ENCODE data around the gene PIGV.
A peak's percentile ranks its signal among the peaks of the same experiment; 100 is the strongest.

Gene PIGV

DNA sequence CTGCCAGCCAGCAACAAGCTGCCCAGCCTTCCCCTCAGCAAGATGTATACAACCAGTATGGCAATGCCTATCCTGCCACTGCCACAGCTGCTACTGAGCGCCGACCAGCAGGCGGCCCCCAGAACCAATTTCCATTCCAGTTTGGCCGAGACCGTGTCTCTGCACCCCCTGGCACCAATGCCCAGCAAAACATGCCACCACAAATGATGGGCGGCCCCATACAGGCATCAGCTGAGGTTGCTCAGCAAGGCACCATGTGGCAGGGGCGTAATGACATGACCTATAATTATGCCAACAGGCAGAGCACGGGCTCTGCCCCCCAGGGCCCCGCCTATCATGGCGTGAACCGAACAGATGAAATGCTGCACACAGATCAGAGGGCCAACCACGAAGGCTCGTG is 13.3 kb upstream of the PIGV start:
- no peak for DNase-seq (ENCODE audit: low read depth)

DNA sequence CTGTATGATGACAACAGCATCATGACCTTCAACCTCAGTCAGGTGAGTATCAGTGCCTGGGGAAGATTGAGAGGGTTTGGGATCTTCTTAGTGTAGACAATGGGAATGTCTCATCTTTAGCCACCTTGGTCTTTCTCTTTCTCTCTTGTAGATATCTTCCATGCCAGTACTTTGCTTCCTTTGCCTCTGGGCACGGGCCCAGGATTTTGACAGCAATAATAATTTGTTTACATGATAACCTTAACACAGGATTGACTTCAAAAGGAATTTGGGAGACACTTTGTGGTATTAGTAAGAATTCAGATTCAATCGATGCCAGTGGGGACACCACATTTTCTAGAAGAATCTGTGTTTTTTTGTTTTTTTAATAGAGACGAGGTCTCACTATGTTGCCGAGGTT is 12.1 kb upstream of the PIGV start:
- no peak for DNase-seq (ENCODE audit: low read depth)

DNA sequence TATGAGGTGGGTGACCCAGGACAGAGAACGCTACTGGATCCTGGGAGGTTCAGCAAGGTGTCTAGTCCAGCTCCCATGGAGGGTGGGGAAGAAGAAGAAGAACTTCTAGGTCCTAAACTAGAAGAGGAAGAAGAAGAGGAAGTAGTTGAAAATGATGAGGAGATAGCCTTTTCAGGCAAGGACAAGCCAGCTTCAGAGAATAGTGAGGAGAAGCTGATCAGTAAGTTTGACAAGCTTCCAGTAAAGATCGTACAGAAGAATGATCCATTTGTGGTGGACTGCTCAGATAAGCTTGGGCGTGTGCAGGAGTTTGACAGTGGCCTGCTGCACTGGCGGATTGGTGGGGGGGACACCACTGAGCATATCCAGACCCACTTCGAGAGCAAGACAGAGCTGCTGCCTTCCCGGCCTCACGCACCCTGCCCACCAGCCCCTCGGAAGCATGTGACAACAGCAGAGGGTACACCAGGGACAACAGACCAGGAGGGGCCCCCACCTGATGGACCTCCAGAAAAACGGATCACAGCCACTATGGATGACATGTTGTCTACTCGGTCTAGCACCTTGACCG is 8.6 kb upstream of the PIGV start:
- no peak for DNase-seq (ENCODE audit: low read depth)

DNA sequence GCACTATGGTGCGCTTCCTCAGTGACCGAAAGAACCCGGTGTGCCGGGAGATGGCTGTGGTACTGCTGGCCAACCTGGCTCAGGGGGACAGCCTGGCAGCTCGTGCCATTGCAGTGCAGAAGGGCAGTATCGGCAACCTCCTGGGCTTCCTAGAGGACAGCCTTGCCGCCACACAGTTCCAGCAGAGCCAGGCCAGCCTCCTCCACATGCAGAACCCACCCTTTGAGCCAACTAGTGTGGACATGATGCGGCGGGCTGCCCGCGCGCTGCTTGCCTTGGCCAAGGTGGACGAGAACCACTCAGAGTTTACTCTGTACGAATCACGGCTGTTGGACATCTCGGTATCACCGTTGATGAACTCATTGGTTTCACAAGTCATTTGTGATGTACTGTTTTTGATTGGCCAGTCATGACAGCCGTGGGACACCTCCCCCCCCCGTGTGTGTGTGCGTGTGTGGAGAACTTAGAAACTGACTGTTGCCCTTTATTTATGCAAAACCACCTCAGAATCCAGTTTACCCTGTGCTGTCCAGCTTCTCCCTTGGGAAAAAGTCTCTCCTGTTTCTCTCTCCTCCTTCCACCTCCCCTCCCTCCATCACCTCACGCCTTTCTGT is 7.3 kb upstream of the PIGV start:
- DNase-seq (ENCODE audit: low read depth) = no peak

DNA sequence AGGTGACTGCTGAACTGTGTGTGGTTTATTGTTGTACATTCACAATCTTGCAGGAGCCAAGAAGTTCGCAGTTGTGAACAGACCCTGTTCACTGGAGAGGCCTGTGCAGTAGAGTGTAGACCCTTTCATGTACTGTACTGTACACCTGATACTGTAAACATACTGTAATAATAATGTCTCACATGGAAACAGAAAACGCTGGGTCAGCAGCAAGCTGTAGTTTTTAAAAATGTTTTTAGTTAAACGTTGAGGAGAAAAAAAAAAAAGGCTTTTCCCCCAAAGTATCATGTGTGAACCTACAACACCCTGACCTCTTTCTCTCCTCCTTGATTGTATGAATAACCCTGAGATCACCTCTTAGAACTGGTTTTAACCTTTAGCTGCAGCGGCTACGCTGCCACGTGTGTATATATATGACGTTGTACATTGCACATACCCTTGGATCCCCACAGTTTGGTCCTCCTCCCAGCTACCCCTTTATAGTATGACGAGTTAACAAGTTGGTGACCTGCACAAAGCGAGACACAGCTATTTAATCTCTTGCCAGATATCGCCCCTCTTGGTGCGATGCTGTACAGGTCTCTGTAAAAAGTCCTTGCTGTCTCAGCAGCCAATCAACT is 6.4 kb upstream of the PIGV start:
- DNase-seq (ENCODE audit: low read depth) = no peak

DNA sequence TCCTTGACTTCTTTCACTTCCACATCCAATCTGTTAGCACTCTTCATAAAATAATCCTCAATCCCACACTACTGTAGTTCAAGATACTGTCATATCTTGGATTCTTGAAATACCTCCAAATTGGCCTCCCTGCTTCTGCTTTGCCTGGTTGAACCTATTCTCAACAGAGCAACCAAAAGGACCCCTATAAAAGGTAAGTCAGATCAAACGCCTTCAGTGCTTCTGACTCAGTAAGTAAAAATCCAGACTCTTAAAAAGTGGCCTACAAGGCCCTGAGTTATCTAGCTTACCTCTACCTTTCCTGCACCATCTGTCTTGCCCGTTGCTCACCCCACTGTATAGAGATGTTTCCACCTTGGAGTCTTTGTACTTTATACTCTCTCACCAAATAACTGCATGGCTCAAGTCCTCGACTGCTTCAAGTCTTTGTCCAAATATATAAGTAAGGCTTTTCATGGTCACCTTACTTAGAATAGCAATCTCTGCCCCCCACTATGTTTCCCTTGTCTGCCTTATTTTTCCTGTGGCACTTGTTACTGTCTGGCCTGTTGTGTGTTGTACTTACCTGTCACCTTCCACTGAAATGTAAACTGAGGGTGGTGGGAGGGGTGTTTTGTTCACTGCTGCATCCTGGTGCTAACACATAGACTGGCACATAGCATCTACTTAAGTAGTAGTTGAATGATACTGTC is 5.1 kb upstream of the PIGV start:
- no peak for DNase-seq (ENCODE audit: low read depth)

DNA sequence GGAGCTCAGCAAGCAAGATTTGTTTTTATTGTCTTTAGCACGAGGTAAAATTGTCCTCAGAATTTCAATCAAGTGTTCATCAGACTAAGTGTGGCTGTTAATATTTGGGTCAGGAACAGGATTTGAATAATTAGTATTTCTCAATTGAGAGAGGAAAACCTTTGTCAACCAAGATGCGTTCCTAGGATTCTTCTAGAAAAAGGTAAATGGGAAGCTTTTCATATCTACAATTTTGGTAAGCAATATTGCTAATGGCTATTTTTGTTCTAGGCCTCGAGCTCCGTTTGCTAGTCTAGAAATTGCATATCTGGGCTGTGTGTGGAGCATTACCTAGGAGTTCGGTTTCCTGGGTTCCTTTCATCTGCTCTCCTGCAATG is 4.1 kb upstream of the PIGV start:
- no peak for DNase-seq (ENCODE audit: low read depth)

DNA sequence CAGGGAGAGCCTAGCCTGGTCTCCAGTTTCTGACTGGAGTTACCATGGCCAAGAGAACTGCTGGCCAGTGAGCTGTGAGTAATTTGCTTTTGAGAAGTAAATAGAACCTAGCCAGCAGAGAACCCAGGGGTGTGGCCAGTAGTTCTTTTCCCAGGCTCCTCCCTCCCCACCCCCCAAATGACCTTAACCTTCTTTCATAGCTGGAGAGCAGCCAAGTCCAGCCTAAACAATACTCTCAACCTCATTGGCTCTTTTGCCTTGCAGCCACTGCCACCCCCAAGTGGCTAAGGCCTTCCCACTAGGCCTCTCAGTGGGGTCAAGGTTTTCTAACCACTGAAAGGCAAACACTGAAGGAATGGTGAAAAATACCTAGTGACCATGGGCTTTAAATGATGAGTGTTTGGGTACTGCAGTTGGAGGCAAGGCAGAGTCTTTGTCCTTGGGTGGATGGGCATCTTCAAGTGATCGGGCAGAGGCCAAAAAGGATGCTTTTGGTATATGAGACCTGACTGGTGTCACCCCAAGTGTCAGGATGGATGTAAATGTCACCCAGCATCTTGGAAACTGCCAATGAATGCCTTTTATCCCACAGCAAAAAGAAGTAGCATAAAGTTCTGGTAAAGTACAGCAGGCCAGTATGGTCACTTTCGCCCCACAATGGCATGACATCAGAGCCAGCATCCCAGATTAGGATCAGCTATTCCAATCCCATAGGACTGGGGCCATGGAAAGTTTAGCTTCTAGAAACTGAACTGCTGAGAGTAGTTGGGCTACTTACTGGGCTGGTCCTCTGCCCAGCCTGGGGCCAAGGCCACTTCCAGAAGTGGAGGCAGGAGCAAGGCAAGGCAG is 3.5 kb upstream of the PIGV start:
- DNase-seq (ENCODE audit: low read depth) = peak; percentile 51

DNA sequence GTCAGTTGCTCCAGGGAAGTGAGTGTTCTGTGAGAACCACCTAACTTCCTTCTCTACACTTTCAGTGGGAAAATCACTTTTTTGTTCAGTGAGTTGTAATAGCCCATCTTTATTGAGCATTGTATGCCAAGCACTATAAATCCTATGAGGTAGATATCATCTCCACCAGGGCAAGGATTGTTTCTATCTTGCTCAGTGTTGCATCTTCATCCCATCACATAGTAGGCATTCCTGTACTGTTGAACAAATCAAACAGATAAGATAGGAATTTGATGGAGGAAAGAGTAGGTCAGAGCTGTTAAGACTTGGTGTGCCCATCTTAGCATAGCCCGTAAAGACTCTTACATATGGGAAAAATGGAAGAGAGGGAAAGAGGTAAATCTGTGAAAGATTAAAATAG is 2.9 kb upstream of the PIGV start:
- no peak for DNase-seq (ENCODE audit: low read depth)

DNA sequence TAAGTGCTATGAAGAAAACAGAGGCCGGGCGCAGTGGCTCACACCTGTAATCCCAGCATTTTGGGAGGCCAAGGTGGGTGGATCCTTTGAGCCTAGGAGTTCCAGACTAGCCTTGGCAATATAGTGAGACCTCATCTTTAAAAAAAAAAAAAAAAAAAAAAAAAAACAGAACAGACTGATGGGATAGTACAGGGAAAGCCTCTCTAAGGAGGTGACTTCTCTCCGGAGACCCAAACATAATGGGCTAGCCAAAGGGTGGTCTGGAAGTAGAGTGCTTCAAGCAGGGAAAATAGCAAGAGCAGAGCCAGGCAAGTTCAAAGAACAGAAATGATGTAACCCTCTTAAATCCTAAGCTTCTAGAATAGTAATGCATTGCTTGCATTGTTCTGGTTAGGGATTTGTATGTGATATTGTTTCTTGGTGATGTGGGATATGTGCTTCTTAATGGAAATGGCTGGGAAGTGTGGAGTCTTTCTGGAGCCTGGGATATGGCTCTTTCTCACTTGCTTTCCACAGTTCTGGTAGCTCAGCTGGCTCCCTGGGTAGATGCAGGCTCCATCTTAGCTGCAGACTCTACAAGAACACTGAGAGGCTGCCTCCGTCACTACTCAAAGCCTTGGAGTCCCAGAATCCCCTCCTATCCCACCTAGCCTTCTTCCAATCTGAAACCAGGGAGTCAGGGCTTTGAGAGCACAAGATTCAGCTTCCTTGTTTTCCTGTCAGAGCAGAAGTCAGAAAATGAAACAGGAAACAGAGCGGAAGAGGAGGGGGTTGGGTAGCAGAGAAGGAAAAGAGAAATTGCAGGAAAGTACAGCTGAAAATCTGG is 1.9 kb upstream of the PIGV start:
- no peak for DNase-seq (ENCODE audit: low read depth)

DNA sequence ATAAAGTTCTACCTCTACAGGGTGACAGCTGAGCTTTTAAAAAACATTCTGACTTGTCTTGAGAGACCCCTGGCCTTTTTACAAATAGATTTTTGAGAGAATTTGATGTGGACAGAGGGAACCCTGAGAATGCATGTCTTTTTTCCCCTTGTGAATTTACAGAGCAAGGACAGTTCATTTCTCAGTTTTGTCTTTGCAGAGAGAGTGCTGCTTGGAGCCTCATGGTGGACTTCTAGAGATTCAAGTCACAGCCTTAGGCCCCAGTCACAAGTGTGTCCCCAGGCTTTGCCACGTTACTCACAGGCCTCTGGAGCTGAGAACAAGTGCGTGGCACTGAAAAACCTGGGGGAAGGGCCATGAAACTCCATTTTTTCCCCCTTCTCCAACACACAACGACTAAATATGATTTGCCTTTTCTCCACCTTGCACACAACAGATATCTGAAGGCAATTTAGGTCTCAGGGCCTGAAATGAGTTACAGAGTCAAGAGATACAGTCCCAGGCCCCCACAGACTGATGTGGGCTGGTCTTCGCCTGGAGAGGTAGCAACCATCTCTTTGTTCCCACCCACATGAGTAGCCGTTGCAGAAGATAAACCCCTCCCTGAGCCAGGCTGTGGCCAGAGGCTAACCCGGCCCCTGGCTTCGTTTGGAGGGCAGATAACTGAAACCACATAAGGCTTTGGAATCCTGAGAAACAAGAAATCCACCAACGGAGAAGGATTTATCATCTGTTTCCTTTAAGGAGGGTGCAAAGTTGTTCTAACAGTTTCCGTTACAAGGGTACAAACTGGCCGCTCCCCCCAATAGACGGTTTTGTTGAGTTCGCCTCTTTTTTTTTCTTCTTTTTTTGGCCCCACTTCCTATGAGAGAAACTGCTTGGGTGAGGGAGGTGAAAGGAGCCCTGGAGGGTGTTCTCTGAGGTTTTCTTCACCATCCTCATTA is 1.0 kb upstream of the PIGV start:
- DNase-seq (ENCODE audit: low read depth) = peak; percentile 86

DNA sequence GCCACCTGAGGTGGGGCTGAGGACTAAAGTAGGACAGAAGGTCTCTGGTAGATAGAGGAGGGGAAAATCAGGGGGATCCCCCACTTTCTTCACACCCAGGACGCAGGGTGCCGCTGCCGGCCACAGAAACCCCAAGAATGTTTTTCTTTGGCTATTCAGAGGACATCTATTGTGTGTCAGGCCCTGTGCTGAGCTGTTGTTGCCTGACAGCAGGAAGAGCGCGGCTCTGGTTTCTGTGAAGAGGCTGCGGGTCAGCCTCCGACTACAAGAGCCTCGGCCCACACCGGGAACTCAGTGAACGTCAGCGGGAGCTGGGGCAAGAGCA is 407 bp upstream of the PIGV start:
- peak; percentile 66 for DNase-seq (ENCODE audit: low read depth)

DNA sequence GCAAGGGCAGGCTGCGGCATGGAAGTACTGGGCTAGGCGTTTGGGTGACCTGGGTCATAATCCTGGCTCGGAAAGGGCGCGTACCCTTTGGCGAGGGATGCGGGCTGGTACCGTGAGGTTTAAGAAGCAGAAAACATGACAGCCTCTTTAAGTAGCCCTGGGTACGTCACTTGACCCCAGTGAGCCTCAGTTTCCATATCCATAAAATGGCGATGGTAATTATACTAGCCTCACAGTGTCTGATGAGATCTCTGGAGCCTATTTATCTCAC is 700 bp downstream of the PIGV start:
- DNase-seq (ENCODE audit: low read depth) = no peak

DNA sequence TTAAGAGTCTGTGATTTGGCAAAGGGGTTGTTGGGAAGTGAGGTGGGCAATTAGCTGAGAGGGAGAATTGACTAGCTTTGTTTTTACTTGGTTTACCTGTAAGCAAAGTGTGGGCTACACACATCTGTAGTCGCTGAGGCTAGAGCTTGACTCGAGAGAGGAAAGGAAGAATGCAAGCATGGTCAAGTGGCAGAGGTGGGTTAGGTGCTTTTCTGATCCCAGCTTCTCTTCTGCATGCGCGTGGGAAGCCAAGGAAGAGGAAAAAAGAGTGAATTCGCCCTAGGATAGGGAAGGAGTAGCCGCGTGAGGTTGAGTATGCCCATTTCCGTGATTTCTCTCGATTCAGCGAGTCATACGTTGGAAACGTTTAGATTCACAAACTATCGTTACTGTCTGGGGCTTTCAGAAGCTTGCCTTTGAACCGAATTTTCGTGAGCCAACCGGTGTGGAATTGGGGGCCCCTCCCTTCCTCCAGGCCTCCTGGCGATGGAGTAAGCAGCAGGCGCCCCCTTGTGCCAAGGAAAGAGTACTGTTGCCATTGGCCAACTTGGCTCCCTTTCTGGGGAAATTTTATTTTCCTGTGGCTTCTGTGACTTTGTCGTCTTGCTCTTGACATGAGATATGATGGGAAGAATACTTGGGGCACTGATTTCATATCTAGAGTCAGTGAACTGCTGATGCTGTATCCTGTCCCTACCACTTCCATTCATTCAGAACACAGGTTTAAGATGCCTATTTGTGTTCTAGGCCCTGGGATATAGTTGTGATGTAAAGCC is 1.3 kb downstream of the PIGV start:
- peak; percentile 92 for DNase-seq (ENCODE audit: low read depth)

DNA sequence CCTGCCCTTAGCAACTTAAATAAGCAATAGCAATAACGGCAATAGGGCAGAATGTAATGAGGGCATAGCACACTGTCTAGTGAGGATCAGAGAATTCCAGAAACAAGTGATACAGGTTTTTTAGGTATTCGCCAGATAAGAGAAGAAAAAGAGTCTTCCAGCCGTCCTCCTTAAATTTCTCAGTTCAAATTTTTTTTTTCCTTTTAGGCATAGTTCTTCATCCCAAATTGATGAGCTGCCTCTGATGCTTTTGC is 1.8 kb downstream of the PIGV start:
- DNase-seq (ENCODE audit: low read depth) = no peak

DNA sequence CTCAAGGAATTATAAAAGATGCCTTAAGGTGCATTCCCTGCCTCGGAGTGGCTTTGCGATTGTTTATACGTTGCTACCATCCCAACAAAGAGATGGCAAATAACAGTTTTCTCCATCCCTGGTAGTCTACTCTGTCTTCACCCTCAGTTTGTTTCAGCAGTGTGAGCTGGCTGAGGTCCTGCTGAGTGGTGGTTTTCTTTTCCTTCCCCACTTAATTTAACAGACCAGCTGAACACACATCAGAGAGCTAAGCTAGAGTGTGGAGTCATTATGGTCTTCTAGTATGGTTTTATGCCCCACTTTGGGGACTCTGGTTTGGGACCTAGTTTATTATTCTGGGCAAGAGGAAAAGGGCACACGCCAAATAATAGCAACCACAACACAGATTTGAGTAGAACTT is 2.2 kb downstream of the PIGV start:
- no peak for DNase-seq (ENCODE audit: low read depth)

DNA sequence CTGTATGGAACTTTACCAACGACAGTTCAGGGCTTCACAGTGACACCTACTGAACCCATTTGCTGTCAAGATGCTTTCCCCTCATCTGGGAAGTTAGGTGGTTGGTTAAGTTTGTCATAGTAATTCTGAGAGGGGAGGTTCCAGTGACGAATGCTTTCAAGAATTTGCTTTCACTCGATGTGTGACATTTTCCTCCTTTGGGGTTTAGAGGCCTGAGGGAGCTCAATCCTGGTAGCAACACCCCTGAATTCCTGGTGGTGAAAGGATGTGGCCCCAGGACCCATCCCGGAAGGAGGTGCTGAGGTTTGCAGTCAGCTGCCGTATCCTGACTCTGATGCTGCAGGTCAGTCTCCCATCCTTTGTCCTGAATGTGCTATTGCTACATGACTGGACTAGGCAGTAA is 2.8 kb downstream of the PIGV start:
- peak; percentile 52 for DNase-seq (ENCODE audit: low read depth)

DNA sequence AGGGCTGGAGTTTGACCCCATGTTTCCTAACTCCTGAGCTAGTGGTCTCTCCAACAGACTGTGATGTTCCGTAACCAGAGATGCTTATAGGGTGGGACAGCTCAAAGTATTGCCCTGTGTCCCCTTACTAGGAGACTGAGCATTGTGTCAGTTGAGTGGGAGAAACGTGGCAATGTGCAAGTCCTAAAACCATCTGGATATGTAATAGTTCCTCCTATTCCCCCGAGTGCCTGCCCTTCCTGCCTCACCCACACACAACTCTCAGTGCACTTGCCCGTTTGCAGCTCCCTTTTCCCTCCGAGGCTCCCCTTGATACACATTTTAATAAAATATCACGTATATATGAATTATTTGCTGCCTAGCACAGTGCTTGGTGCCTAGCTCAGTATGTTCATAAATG is 3.4 kb downstream of the PIGV start:
- DNase-seq (ENCODE audit: low read depth) = no peak

DNA sequence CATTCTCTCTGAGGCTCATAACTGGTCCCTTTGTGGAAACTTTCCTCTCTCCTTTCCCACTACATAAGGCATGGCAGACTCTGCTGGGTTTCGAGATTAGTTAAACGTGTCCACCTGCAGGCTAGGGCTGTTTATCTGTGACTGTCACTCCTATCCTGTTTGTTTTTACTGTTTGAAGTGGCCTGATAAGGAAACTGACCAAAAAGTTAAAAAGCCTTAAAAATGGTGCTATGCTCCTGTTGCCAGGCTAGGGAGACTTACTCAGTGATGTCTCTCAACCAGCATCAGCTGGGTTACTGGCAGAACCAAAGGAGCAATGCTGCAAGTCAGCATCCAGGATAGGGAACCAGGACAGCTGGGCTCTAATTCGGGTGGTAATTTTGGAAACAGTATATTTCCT is 3.9 kb downstream of the PIGV start:
- no peak for DNase-seq (ENCODE audit: low read depth)

DNA sequence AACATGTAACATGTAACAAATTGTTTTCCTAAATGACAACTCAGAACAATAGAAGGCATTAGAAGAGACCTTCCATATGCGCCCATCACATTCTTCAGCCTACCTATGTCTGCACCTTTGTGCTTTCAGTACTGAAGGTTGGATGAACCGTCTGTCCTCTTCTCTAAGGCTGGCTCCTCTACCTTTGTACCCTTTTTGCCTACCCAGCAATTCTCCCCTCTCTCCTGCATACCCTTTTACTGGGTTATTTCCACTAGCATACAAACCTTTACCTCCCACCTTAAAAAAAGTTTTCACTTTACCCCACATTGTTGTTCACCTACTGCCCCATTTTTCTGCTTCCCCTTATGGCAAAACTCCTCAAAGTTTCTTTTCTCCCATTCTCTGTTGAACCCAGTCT is 5.2 kb downstream of the PIGV start:
- DNase-seq (ENCODE audit: low read depth) = no peak

DNA sequence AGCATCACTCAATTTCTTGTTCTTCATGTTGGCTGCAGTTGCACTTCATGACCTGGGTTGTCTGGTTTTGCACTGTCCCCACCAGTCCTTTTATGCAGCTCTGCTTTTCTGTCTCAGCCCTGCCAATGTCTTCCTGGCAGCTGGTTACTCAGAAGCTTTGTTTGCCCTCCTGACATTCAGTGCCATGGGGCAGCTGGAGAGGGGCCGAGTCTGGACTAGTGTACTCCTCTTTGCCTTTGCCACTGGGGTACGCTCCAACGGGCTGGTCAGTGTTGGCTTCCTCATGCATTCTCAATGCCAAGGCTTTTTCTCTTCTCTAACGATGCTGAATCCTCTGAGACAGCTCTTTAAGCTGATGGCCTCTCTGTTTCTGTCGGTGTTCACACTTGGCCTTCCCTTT is 6.6 kb downstream of the PIGV start:
- no peak for DNase-seq (ENCODE audit: low read depth)
